ENCODE data around the gene CEP83. TPM values are rescaled to one million over a fixed set of nuclear protein-coding genes. Genes with fewer than 3 reads are reported as not detected.

CEP83 gene
- polyA plus RNA-seq, 1 donor from 2014 or later: 19.5 TPM

DNA sequence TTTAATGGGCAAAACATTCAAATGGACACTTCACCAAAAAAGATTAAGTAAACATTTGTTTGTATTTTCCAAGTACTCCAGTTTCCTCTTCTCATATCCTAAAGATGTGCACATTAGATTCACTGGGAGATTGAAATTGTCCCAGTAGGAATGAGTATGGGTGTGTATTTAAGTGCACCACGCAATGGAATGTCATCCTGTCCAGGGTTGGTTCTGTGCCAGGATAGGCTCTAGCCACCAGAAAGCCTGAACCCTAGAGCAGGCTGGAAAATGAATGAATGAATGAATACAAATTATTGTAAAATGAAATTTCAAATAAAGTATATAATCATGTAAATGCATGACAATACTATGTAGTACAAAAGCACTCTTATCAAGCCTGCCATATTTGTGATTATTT lies 14.0 kb downstream of the CEP83 start:
- Histone ChIP-seq H3K9me2 (ENCODE audit: insufficient read depth, low read length) (no peaks in the 10 kb centered on the region), H4K20me1 (ENCODE audit: insufficient read depth) (no peaks in the 10 kb centered on the region), H3K9ac (ENCODE audit: low read length) (no peak overlapping the region), H3K79me2 (replicated peaks; ENCODE audit: insufficient read depth, low read length) (peaks cover 12% of the 10 kb centered on the region), H3K27me3 (ENCODE audit: insufficient read depth, low read depth, low read length) (no peaks in the 10 kb centered on the region), H3K4me3 (ENCODE audit: low read length) (no peak overlapping the region), H3K9me3 (ENCODE audit: low read length) (no peaks in the 10 kb centered on the region), H3F3A (ENCODE audit: insufficient read depth, low read length, poor library complexity, severe bottlenecking) (no peaks in the 10 kb centered on the region), H3K4me2 (ENCODE audit: low read length) (no peak overlapping the region), H2AFZ (ENCODE audit: low read depth, low read length) (no peak overlapping the region), H3K27ac (ENCODE audit: low read length) (no peak overlapping the region), H3K36me3 (ENCODE audit: insufficient read depth, low read length) (no peaks in the 10 kb centered on the region)
- TF ChIP-seq EP300 (conservative IDR thresholded peaks at IDR 0.05; ENCODE audit: poor library complexity, severe bottlenecking): no peak
- no peak for TF ChIP-seq SMC3 (conservative IDR thresholded peaks at IDR 0.05; ENCODE audit: poor library complexity)
- TF ChIP-seq MXI1 (conservative IDR thresholded peaks at IDR 0.05; ENCODE audit: poor library complexity, severe bottlenecking): no peak
- TF ChIP-seq POLR2AphosphoS5 (IDR thresholded peaks at IDR 0.05): no peak

DNA sequence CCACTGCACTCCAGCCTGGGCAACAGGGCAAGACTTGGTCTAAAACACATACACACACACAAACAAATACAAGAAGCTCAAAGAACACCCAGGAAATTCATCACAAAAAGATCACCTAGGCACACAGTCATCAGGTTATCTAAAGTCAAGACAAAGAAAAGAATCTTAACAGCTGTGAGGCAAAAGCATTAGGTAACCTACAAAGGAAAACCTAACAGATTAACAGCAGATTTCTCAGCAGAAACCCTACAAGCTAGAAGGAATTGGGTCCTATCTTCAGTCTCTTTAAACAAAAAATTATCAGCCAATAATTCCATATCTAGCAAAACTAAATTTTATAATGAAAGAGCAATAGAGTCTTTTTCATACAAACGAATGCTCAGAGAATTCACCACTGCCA lies 22.4 kb downstream of the CEP83 start:
- Histone ChIP-seq H2AFZ (ENCODE audit: low read depth, low read length) (no peak overlapping the region), H3K27me3 (ENCODE audit: insufficient read depth, low read depth, low read length) (no peaks in the 10 kb centered on the region), H3F3A (ENCODE audit: insufficient read depth, low read length, poor library complexity, severe bottlenecking) (no peaks in the 10 kb centered on the region), H3K9me3 (ENCODE audit: low read length) (no peaks in the 10 kb centered on the region), H3K9me2 (ENCODE audit: insufficient read depth, low read length) (no peaks in the 10 kb centered on the region), H3K4me3 (ENCODE audit: low read length) (no peak overlapping the region), H3K27ac (ENCODE audit: low read length) (no peak overlapping the region), H4K20me1 (ENCODE audit: insufficient read depth) (no peaks in the 10 kb centered on the region), H3K4me2 (ENCODE audit: low read length) (no peak overlapping the region), H3K9ac (ENCODE audit: low read length) (no peak overlapping the region), H3K36me3 (ENCODE audit: insufficient read depth, low read length) (no peaks in the 10 kb centered on the region), H3K79me2 (replicated peaks; ENCODE audit: insufficient read depth, low read length) (no peaks in the 10 kb centered on the region)
- TF ChIP-seq EZH2 (IDR thresholded peaks at IDR 0.05; ENCODE audit: borderline replicate concordance, insufficient read depth, low read length, poor library complexity, severe bottlenecking) (no peak), TAF1 (IDR thresholded peaks at IDR 0.05; ENCODE audit: low read depth) (no peak), SMC3 (conservative IDR thresholded peaks at IDR 0.05; ENCODE audit: poor library complexity) (no peak)

DNA sequence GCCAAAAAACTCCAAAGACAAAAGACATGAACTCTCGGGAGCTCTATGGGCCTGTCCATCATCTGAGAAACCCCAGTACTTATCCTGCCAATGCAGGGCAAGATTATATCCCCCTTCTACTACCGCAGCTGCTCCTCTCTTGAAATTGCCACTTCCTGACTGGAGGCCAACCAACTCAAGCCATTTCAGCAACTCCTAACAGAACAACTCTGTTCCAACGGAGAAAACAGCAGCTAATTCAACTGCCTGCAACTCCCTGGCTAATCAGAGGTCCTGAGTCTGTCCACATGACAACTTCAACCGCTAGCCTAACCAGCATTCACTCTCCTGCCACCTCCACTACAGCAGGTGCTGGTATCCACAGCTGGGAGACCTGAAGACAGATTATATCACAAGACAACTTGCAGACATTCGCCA lies 24.1 kb downstream of the CEP83 start:
- H3K36me3 ChIP-seq (ENCODE audit: insufficient read depth, low read length): no peaks in the 10 kb centered on the region
- no peak overlapping the region for H2AFZ ChIP-seq (ENCODE audit: low read depth, low read length)
- TF ChIP-seq RAD21 (conservative IDR thresholded peaks at IDR 0.05) (no peak), EZH2 (IDR thresholded peaks at IDR 0.05; ENCODE audit: borderline replicate concordance, insufficient read depth, low read length, poor library complexity, severe bottlenecking) (no peak), EP300 (conservative IDR thresholded peaks at IDR 0.05; ENCODE audit: poor library complexity, severe bottlenecking) (no peak)
- TF ChIP-seq, protein P1, sequence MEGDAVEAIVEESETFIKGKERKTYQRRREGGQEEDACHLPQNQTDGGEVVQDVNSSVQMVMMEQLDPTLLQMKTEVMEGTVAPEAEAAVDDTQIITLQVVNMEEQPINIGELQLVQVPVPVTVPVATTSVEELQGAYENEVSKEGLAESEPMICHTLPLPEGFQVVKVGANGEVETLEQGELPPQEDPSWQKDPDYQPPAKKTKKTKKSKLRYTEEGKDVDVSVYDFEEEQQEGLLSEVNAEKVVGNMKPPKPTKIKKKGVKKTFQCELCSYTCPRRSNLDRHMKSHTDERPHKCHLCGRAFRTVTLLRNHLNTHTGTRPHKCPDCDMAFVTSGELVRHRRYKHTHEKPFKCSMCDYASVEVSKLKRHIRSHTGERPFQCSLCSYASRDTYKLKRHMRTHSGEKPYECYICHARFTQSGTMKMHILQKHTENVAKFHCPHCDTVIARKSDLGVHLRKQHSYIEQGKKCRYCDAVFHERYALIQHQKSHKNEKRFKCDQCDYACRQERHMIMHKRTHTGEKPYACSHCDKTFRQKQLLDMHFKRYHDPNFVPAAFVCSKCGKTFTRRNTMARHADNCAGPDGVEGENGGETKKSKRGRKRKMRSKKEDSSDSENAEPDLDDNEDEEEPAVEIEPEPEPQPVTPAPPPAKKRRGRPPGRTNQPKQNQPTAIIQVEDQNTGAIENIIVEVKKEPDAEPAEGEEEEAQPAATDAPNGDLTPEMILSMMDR (IDR thresholded peaks at IDR 0.05; ENCODE audit: poor library complexity, severe bottlenecking): no peak
- no peak overlapping the region for H3K4me3 ChIP-seq (ENCODE audit: low read length)
- no peak overlapping the region for H3K4me2 ChIP-seq (ENCODE audit: low read length)
- no peaks in the 10 kb centered on the region for H3F3A ChIP-seq (ENCODE audit: insufficient read depth, low read length, poor library complexity, severe bottlenecking)
- no peak overlapping the region for H3K27ac ChIP-seq (ENCODE audit: low read length)
- H3K27me3 ChIP-seq (ENCODE audit: insufficient read depth, low read depth, low read length): no peaks in the 10 kb centered on the region
- H4K20me1 ChIP-seq (ENCODE audit: insufficient read depth): no peaks in the 10 kb centered on the region
- H3K9me3 ChIP-seq (ENCODE audit: low read length): no peaks in the 10 kb centered on the region
- no peak overlapping the region for H3K9ac ChIP-seq (ENCODE audit: low read length)
- no peaks in the 10 kb centered on the region for H3K79me2 ChIP-seq (replicated peaks; ENCODE audit: insufficient read depth, low read length)
- no peaks in the 10 kb centered on the region for H3K9me2 ChIP-seq (ENCODE audit: insufficient read depth, low read length)

DNA sequence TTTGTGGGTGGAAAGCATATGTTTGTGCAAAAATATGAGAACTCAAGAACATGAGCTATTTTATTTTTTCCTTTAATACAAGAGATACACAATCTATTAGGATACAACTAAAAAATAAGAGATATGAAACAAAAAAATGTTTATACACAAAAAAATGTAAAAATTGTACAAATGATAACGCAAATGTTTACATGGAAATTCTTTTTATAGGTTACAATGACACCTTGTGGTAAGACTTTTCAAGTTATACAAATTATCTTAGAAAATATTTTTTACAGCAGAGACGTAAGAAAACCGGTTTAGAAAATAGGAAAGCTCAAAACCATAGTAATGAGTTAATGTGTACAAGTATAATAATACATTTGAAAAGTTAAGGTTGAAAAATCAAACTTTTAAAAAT lies 25.5 kb downstream of the CEP83 start:
- Histone ChIP-seq H3K27ac (ENCODE audit: low read length) (no peak overlapping the region), H3K4me2 (ENCODE audit: low read length) (no peak overlapping the region), H3K9me2 (ENCODE audit: insufficient read depth, low read length) (no peaks in the 10 kb centered on the region), H3K27me3 (ENCODE audit: insufficient read depth, low read depth, low read length) (no peaks in the 10 kb centered on the region), H3K9me3 (ENCODE audit: low read length) (no peaks in the 10 kb centered on the region), H3K36me3 (ENCODE audit: insufficient read depth, low read length) (no peaks in the 10 kb centered on the region), H2AFZ (ENCODE audit: low read depth, low read length) (no peak overlapping the region), H3F3A (ENCODE audit: insufficient read depth, low read length, poor library complexity, severe bottlenecking) (no peaks in the 10 kb centered on the region), H3K9ac (ENCODE audit: low read length) (no peak overlapping the region), H3K4me3 (ENCODE audit: low read length) (no peak overlapping the region), H3K79me2 (replicated peaks; ENCODE audit: insufficient read depth, low read length) (no peaks in the 10 kb centered on the region), H4K20me1 (ENCODE audit: insufficient read depth) (no peaks in the 10 kb centered on the region)
- TF ChIP-seq MXI1 (conservative IDR thresholded peaks at IDR 0.05; ENCODE audit: poor library complexity, severe bottlenecking) (no peak), SMC3 (conservative IDR thresholded peaks at IDR 0.05; ENCODE audit: poor library complexity) (peak; percentile 47), EP300 (conservative IDR thresholded peaks at IDR 0.05; ENCODE audit: poor library complexity, severe bottlenecking) (no peak), RAD21 (conservative IDR thresholded peaks at IDR 0.05) (peak; percentile 51), POLR2AphosphoS5 (IDR thresholded peaks at IDR 0.05) (no peak), TAF1 (IDR thresholded peaks at IDR 0.05; ENCODE audit: low read depth) (no peak), EZH2 (IDR thresholded peaks at IDR 0.05; ENCODE audit: borderline replicate concordance, insufficient read depth, low read length, poor library complexity, severe bottlenecking) (no peak)
- TF ChIP-seq, protein P2, sequence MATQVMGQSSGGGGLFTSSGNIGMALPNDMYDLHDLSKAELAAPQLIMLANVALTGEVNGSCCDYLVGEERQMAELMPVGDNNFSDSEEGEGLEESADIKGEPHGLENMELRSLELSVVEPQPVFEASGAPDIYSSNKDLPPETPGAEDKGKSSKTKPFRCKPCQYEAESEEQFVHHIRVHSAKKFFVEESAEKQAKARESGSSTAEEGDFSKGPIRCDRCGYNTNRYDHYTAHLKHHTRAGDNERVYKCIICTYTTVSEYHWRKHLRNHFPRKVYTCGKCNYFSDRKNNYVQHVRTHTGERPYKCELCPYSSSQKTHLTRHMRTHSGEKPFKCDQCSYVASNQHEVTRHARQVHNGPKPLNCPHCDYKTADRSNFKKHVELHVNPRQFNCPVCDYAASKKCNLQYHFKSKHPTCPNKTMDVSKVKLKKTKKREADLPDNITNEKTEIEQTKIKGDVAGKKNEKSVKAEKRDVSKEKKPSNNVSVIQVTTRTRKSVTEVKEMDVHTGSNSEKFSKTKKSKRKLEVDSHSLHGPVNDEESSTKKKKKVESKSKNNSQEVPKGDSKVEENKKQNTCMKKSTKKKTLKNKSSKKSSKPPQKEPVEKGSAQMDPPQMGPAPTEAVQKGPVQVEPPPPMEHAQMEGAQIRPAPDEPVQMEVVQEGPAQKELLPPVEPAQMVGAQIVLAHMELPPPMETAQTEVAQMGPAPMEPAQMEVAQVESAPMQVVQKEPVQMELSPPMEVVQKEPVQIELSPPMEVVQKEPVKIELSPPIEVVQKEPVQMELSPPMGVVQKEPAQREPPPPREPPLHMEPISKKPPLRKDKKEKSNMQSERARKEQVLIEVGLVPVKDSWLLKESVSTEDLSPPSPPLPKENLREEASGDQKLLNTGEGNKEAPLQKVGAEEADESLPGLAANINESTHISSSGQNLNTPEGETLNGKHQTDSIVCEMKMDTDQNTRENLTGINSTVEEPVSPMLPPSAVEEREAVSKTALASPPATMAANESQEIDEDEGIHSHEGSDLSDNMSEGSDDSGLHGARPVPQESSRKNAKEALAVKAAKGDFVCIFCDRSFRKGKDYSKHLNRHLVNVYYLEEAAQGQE (IDR thresholded peaks at IDR 0.05; ENCODE audit: borderline replicate concordance): no peak
- TF ChIP-seq, protein P1 (IDR thresholded peaks at IDR 0.05; ENCODE audit: poor library complexity, severe bottlenecking): peak; percentile 50

Measured in neural cell (in vitro differentiated cells).